Retinal pigment epithelial cell (primary cell): ENCODE results near the gene DDX1.
"Not testable (repeated sequence)": the region's sequence is repeated elsewhere in the genome, so short reads cannot be mapped to it uniquely, and the experiment has no call there.

Experiments used
- DNase-seq: peaks from one replicate; pipeline ENCODE4 v3.0.0-alpha.2; 2010; ENCODE audit warnings: low read depth
- H3K4me3 ChIP-seq: 2 replicates; pipeline ENCODE4 v1.5.1; 2011; ENCODE audit warnings: mild to moderate bottlenecking, low read length, control low read depth, moderate library complexity
- CTCF ChIP-seq: conservative IDR thresholded peaks from 2 replicates; pipeline ENCODE4 v1.5.1; 2011; ENCODE audit warnings: low read depth, low read length, control low read depth, inconsistent platforms

The DDX1 gene

GRCh38 chr2:15607709-15608391 is 16.2 kb downstream of the DDX1 start:
- no peak overlapping the region for H3K4me3 ChIP-seq
- no peak for TF ChIP-seq CTCF
- DNase-seq, result no peak

GRCh38 chr2:15608392-15608761 is 16.7 kb downstream of the DDX1 start:
- DNase-seq, result no peak
- no peak overlapping the region for H3K4me3 ChIP-seq
- TF ChIP-seq CTCF, result no peak

- TF ChIP-seq CTCF, result no peak
- H3K4me3 ChIP-seq, result no peak overlapping the region
- no peak for DNase-seq
These were observed 17.8 kb downstream of the DDX1 start for GRCh38 chr2:15609341-15610042.

GRCh38 chr2:15610430-15610952 is 18.8 kb downstream of the DDX1 start:
- H3K4me3 ChIP-seq, result no peak overlapping the region
- TF ChIP-seq CTCF, result no peak
- DNase-seq, result no peak

GRCh38 chr2:15612101-15612500 is 20.4 kb downstream of the DDX1 start:
- DNase-seq, H3K4me3 ChIP-seq: not testable (repeated sequence)

- no peak for TF ChIP-seq CTCF
- H3K4me3 ChIP-seq, result no peak overlapping the region
- DNase-seq, result no peak
These were observed 22.2 kb downstream of the DDX1 start for GRCh38 chr2:15613736-15614429.

- TF ChIP-seq CTCF, result no peak
- DNase-seq, result no peak
- no peak overlapping the region for H3K4me3 ChIP-seq
These were observed 23.1 kb downstream of the DDX1 start for GRCh38 chr2:15614545-15615300.
